HEK293T (cell line): Measurements from ENCODE around the gene KCNH6.

Experiments used
- CTCF ChIA-PET: fragments of 350-600 bp; formaldehyde crosslinking; extraction: SDS; loops from one replicate; lab custom pipeline; 2021; ENCODE audit warnings: antibody characterized with exemption, inconsistent platforms; lab: Yijun Ruan, JAX
- POLR2A ChIA-PET: fragments of 350-600 bp; formaldehyde crosslinking; extraction: SDS; loops from one replicate; lab custom pipeline; 2020; ENCODE audit warnings: antibody characterized with exemption, inconsistent platforms; lab: Yijun Ruan, JAX
- DNase-seq: peaks from one replicate; pipeline ENCODE4 v3.0.0; 2012; ENCODE audit warnings: mixed read lengths; ENCODE audit errors: extremely low spot score
- ARNT ChIP-seq: fragments of 450-650 bp; IDR thresholded peaks from 2 replicates; pipeline ENCODE4 v1.6.1; 2017; ENCODE audit warnings: mild to moderate bottlenecking
- BHLHE40 ChIP-seq: fragments of 450-650 bp; IDR thresholded peaks from 2 replicates; pipeline ENCODE4 v1.6.1; 2016; ENCODE audit warnings: mild to moderate bottlenecking, moderate library complexity, borderline replicate concordance
- CTBP1 ChIP-seq: fragments of 450-650 bp; IDR thresholded peaks from 2 replicates; pipeline ENCODE4 v1.6.1; 2016; ENCODE audit warnings: borderline replicate concordance
- ELF4 ChIP-seq: fragments of 450-650 bp; IDR thresholded peaks from 2 replicates; pipeline ENCODE4 v1.6.1; 2017; ENCODE audit warnings: antibody characterized with exemption
- FOXA1 ChIP-seq: fragments of 450-650 bp; IDR thresholded peaks from 2 replicates; pipeline ENCODE4 v1.6.1; 2016; ENCODE audit warnings: mild to moderate bottlenecking
- FOXK2 ChIP-seq: fragments of 450-650 bp; IDR thresholded peaks from 2 replicates; pipeline ENCODE4 v1.6.1; 2016; ENCODE audit warnings: mild to moderate bottlenecking
- FOXM1 ChIP-seq: fragments of 450-650 bp; IDR thresholded peaks from 2 replicates; pipeline ENCODE4 v1.6.1; 2017; ENCODE audit warnings: mild to moderate bottlenecking, borderline replicate concordance
- HDGF ChIP-seq: fragments of 450-650 bp; IDR thresholded peaks from 2 replicates; pipeline ENCODE4 v1.6.1; 2017; ENCODE audit warnings: antibody characterized with exemption, borderline replicate concordance
- L3MBTL2 ChIP-seq: fragments of 450-650 bp; conservative IDR thresholded peaks from 2 replicates; pipeline ENCODE4 v1.6.1; 2016; ENCODE audit warnings: mild to moderate bottlenecking
- LEF1 ChIP-seq: fragments of 450-650 bp; IDR thresholded peaks from 2 replicates; pipeline ENCODE4 v1.6.1; 2017; ENCODE audit warnings: mild to moderate bottlenecking, borderline replicate concordance
- NFRKB ChIP-seq: fragments of 450-650 bp; IDR thresholded peaks from 2 replicates; pipeline ENCODE4 v1.6.1; 2016; ENCODE audit warnings: mild to moderate bottlenecking, moderate library complexity
- PKNOX1 ChIP-seq: fragments of 450-650 bp; IDR thresholded peaks from 2 replicates; pipeline ENCODE4 v1.6.1; 2016
- SP1 ChIP-seq: fragments of 450-650 bp; IDR thresholded peaks from 2 replicates; pipeline ENCODE4 v1.6.1; 2017
- SUZ12 ChIP-seq: fragments of 450-650 bp; IDR thresholded peaks from 2 replicates; pipeline ENCODE4 v1.6.1; 2016; ENCODE audit warnings: mild to moderate bottlenecking
- TARDBP ChIP-seq: fragments of 450-650 bp; IDR thresholded peaks from 2 replicates; pipeline ENCODE4 v1.6.1; 2016
- ZNF384 ChIP-seq: fragments of 450-650 bp; IDR thresholded peaks from 2 replicates; pipeline ENCODE4 v1.6.1; 2016

Gene KCNH6

GRCh38 chr17:63557416-63557815 lies 34.3 kb downstream of the KCNH6 start:
- no peak for TF ChIP-seq ARNT
- no peak for TF ChIP-seq TARDBP
- no peak for TF ChIP-seq SP1
- TF ChIP-seq HDGF = no peak
- TF ChIP-seq BHLHE40 = no peak
- no peak for TF ChIP-seq FOXA1
- TF ChIP-seq NFRKB = no peak
- TF ChIP-seq L3MBTL2 = no peak
- no peak for TF ChIP-seq FOXM1
- no peak for DNase-seq
- ChIA-PET POLR2A (no interaction called here), CTCF (no interaction called here)

GRCh38 chr17:63558441-63558840 lies 35.3 kb downstream of the KCNH6 start:
- DNase-seq = no peak
- POLR2A ChIA-PET = interaction anchor here (0.9 kb wide), 1 partner anchor 218 kb away, joined by 3 read pairs; no protein-coding TSS in a partner anchor
- CTCF ChIA-PET = no interaction called here

GRCh38 chr17:63561819-63562218 lies 38.7 kb downstream of the KCNH6 start:
- TF ChIP-seq HDGF (no peak), ZNF384 (no peak), SUZ12 (no peak), L3MBTL2 (no peak), FOXM1 (no peak), ELF4 (no peak), LEF1 (no peak), PKNOX1 (no peak), FOXK2 (no peak), TARDBP (no peak), BHLHE40 (no peak), ARNT (no peak)
- DNase-seq = no peak
- ChIA-PET CTCF (no interaction called here), POLR2A (interaction anchor here (0.9 kb wide), 1 partner anchor 40 kb away, joined by 3 read pairs; no protein-coding TSS in a partner anchor)

More at GRCh38 chr17:63558441-63558840, 35.3 kb downstream of the KCNH6 start:
- TF ChIP-seq L3MBTL2 (no peak), ELF4 (no peak), BHLHE40 (no peak), ARNT (no peak), FOXM1 (no peak)

GRCh38 chr17:63563339-63563738 lies 40.2 kb downstream of the KCNH6 start:
- TF ChIP-seq PKNOX1 = no peak
- TF ChIP-seq L3MBTL2 = no peak
- TF ChIP-seq HDGF = no peak
- TF ChIP-seq LEF1 = no peak
- no peak for TF ChIP-seq FOXK2
- TF ChIP-seq SP1 = no peak
- no peak for TF ChIP-seq NFRKB
- TF ChIP-seq SUZ12 = no peak
- no peak for TF ChIP-seq ARNT
- no peak for TF ChIP-seq ELF4
- no peak for TF ChIP-seq ZNF384
- TF ChIP-seq FOXM1 = no peak
- no peak for TF ChIP-seq CTBP1
- no peak for TF ChIP-seq BHLHE40
- no peak for TF ChIP-seq FOXA1
- ChIA-PET CTCF (no interaction called here), POLR2A (interaction anchor here (1.2 kb wide), 1 partner anchor 12 kb away, joined by 3 read pairs; no protein-coding TSS in a partner anchor)
- DNase-seq = no peak

- ChIA-PET CTCF (interaction anchor here (0.6 kb wide), 1 partner anchor 695 kb away, joined by 3 read pairs; no protein-coding TSS in a partner anchor), POLR2A (interaction anchor here (0.6 to 0.9 kb wide), 2 partner anchors 14 to 31 kb away, joined by 3 to 4 read pairs; partner anchors contain the start of gene DCAF7)
- no peak for TF ChIP-seq LEF1
- no peak for DNase-seq
Measured at GRCh38 chr17:63564562-63564961, 41.4 kb downstream of the KCNH6 start.

- ChIA-PET POLR2A (interaction anchor here (2.3 kb wide), 1 partner anchor 18 kb away, joined by 8 read pairs; the partner anchor contains the start of gene DCAF7), CTCF (no interaction called here)
- no peak for DNase-seq
- TF ChIP-seq ELF4 = no peak
- no peak for TF ChIP-seq FOXA1
- no peak for TF ChIP-seq ZNF384
- TF ChIP-seq NFRKB = no peak
- TF ChIP-seq LEF1 = no peak
- TF ChIP-seq FOXK2 = no peak
- TF ChIP-seq L3MBTL2 = no peak
- TF ChIP-seq SUZ12 = no peak
- no peak for TF ChIP-seq PKNOX1
- no peak for TF ChIP-seq ARNT
- no peak for TF ChIP-seq HDGF
- TF ChIP-seq FOXM1 = no peak
- no peak for TF ChIP-seq SP1
- no peak for TF ChIP-seq BHLHE40
- TF ChIP-seq TARDBP = no peak
- TF ChIP-seq CTBP1 = no peak
Measured at GRCh38 chr17:63567229-63567628, 44.1 kb downstream of the KCNH6 start.
